GM12878 (cell line): ENCODE data around the gene RAN. TPM values are rescaled to one million over a fixed set of nuclear protein-coding genes. Genes with fewer than 3 reads are reported as not detected.

Source experiments
- ATAC-seq: fragments of 200-7000 bp; cut with Tn5 transposase; 3 replicates; pipeline ENCODE4 v1.9.1; 2020; ENCODE audit warnings: mild to moderate bottlenecking, moderate library complexity
- BruUV-seq: library from RNA; stranded (reverse); fragments of 400-500 nt; replicated peaks from 2 replicates; lab custom pipeline; 2021; lab: Mats Ljungman, UMichigan
- CTCF ChIA-PET: fragments of 300-600 bp; sonication (Branson Sonifier 250); formaldehyde crosslinking; extraction: SDS; loops from one replicate; lab custom pipeline; 2021; ENCODE audit warnings: inconsistent platforms; lab: Yijun Ruan, JAX
- POLR2A ChIA-PET: fragments of 350-600 bp; formaldehyde crosslinking; extraction: SDS; loops from one replicate; lab custom pipeline; 2021; ENCODE audit warnings: inconsistent platforms; lab: Charles Lee
- RAD21 ChIA-PET: fragments of 300-600 bp; sonication (Branson Sonifier 250); formaldehyde crosslinking; loops from one replicate; lab custom pipeline; 2023; ENCODE audit warnings: antibody characterized with exemption; ENCODE audit not compliant: unreplicated experiment; lab: Charles Lee
- SMC1A ChIA-PET: fragments of 300-600 bp; sonication (Branson Sonifier 250); formaldehyde crosslinking; loops from one replicate; lab custom pipeline; 2023; ENCODE audit not compliant: unreplicated experiment, uncharacterized antibody; lab: Charles Lee
- DNase-seq: peaks from one replicate; pipeline ENCODE4 v3.0.0-alpha.2; 2011; ENCODE audit warnings: low read depth, low spot score
- FAIRE-seq: peaks from 3 replicates; lab custom pipeline; 2011; peaks lifted over from hg19 to GRCh38; lab: Jason Lieb, UNC
- H2AFZ ChIP-seq: 2 replicates; pipeline ENCODE4 v1.6.0; 2011; ENCODE audit warnings: low read depth, low read length, control low read depth; ENCODE audit not compliant: control insufficient read depth
- H3K27ac ChIP-seq: 2 replicates; pipeline ENCODE4 v1.5.1; 2011; ENCODE audit warnings: control low read depth; ENCODE audit not compliant: control insufficient read depth, insufficient read depth
- H3K27me3 ChIP-seq, 2 experiments: replicated peaks in 1 of 2; 2 replicates each; pipeline versions ENCODE4 v1.6.0 to v1.6.1; 2011; ENCODE audit warnings: low read length in 1 of 2; ENCODE audit not compliant: control insufficient read depth in 2 of 2, insufficient read depth in 2 of 2
- H3K36me3 ChIP-seq, 2 experiments: 2 replicates each; pipeline ENCODE4 v1.5.1; 2011; ENCODE audit warnings: low read length in 1 of 2; ENCODE audit not compliant: control insufficient read depth in 2 of 2, insufficient read depth in 2 of 2
- H3K4me1 ChIP-seq: 2 replicates; pipeline ENCODE4 v1.6.1; 2011; ENCODE audit warnings: mild to moderate bottlenecking, low read length, moderate library complexity, mixed read lengths; ENCODE audit not compliant: control insufficient read depth, insufficient read depth
- H3K4me2 ChIP-seq: 2 replicates; pipeline ENCODE4 v1.6.0; 2011; ENCODE audit warnings: control low read depth; ENCODE audit not compliant: control insufficient read depth, insufficient read depth
- H3K4me3 ChIP-seq: fragments of 200-600 bp; sonication (generic); 2 replicates; pipeline ENCODE4 v1.5.1; 2016
- H3K79me2 ChIP-seq: 2 replicates; pipeline ENCODE4 v1.6.0; 2011; ENCODE audit warnings: low read length; ENCODE audit not compliant: control insufficient read depth, insufficient read depth
- H3K9ac ChIP-seq: 2 replicates; pipeline ENCODE4 v1.8.0; 2011; ENCODE audit warnings: low read length, control low read depth, mixed read lengths; ENCODE audit not compliant: control insufficient read depth, insufficient read depth
- H3K9me3 ChIP-seq: replicated peaks from 3 replicates; pipeline ENCODE4 v1.5.1; 2011; ENCODE audit warnings: mild to moderate bottlenecking, low read length; ENCODE audit not compliant: control insufficient read depth, insufficient read depth
- H4K20me1 ChIP-seq: 2 replicates; pipeline ENCODE4 v1.6.0; 2011; ENCODE audit not compliant: control insufficient read depth, insufficient read depth
- BCL3 ChIP-seq: IDR thresholded peaks from 2 replicates; pipeline ENCODE4 v1.6.1; 2011; ENCODE audit warnings: borderline replicate concordance, low read depth, mild to moderate bottlenecking, moderate library complexity, low read length; ENCODE audit not compliant: insufficient read depth, poor library complexity, severe bottlenecking
- CEBPB ChIP-seq, 2 experiments: fragments of 150-350 bp in 1 of 2; IDR thresholded peaks; 2 replicates each; pipeline ENCODE4 v1.6.1; 2012 to 2014; ENCODE audit warnings: low read depth in 2 of 2, low read length in 2 of 2, borderline replicate concordance in 1 of 2, inconsistent platforms in 1 of 2
- CREB1 ChIP-seq: IDR thresholded peaks from 2 replicates; pipeline ENCODE4 v1.6.1; 2012; ENCODE audit warnings: low read depth, mild to moderate bottlenecking, inconsistent platforms
- DPF2 ChIP-seq: fragments of 450-650 bp; IDR thresholded peaks from 2 replicates; pipeline ENCODE4 v1.6.1; 2017; ENCODE audit warnings: mild to moderate bottlenecking
- ESRRA ChIP-seq: IDR thresholded peaks from 2 replicates; pipeline ENCODE4 v1.6.1; 2012; ENCODE audit warnings: mild to moderate bottlenecking, low read length, improper control_type of control experiment
- FOS ChIP-seq: IDR thresholded peaks from 3 replicates; pipeline ENCODE4 v1.6.1; 2011; ENCODE audit warnings: borderline replicate concordance; ENCODE audit not compliant: insufficient read length; ENCODE audit errors: extremely low read depth
- GABPA ChIP-seq: IDR thresholded peaks from 2 replicates; pipeline ENCODE4 v1.6.1; 2014; ENCODE audit warnings: antibody characterized with exemption, low read depth, mild to moderate bottlenecking, inconsistent platforms
- HSF1 ChIP-seq: fragments of 150-350 bp; IDR thresholded peaks from 2 replicates; pipeline ENCODE4 v1.6.1; 2014; ENCODE audit warnings: mild to moderate bottlenecking, low read depth, low read length
- JUNB ChIP-seq: IDR thresholded peaks from 2 replicates; pipeline ENCODE4 v1.6.1; 2016; ENCODE audit warnings: antibody characterized with exemption, mild to moderate bottlenecking
- NFYB ChIP-seq: IDR thresholded peaks from 2 replicates; pipeline ENCODE4 v1.6.1; 2011; ENCODE audit warnings: low read depth, mild to moderate bottlenecking, low read length, improper control_type of control experiment, moderate library complexity; ENCODE audit not compliant: insufficient read depth
- RUNX3 ChIP-seq: IDR thresholded peaks from 2 replicates; pipeline ENCODE4 v1.6.1; 2012; ENCODE audit warnings: low read length, inconsistent platforms
- SREBF1 ChIP-seq: IDR thresholded peaks from 2 replicates; pipeline ENCODE4 v1.6.1; 2012; ENCODE audit warnings: mild to moderate bottlenecking, low read length
- SUZ12 ChIP-seq: fragments of 200-600 bp; sonication (generic); IDR thresholded peaks from one replicate; pipeline ENCODE4 v1.6.1; 2018; ENCODE audit warnings: antibody characterized with exemption, mild to moderate bottlenecking; ENCODE audit not compliant: unreplicated experiment
- USF2 ChIP-seq: IDR thresholded peaks from 2 replicates; pipeline ENCODE4 v1.6.1; 2011; ENCODE audit warnings: low read depth, low read length, improper control_type of control experiment, borderline replicate concordance
- ZNF384 ChIP-seq: IDR thresholded peaks from 2 replicates; pipeline ENCODE4 v1.6.1; 2012; ENCODE audit warnings: low read depth, mild to moderate bottlenecking, low read length, improper control_type of control experiment, borderline replicate concordance
- ZNF622 ChIP-seq: fragments of 450-650 bp; IDR thresholded peaks from 2 replicates; pipeline ENCODE4 v1.6.1; 2017; ENCODE audit warnings: mild to moderate bottlenecking, inconsistent platforms
- WGBS: methylation state at CpG from one replicate; pipeline ENCODE4 v1.1.6; 2016; ENCODE audit warnings: low lambda C conversion rate; ENCODE audit not compliant: insufficient replicate concordance, insufficient coverage; ENCODE audit errors: missing lambda C conversion rate; 5-methylcytosine and 5-hydroxymethylcytosine counted together
- in situ Hi-C: fragments of 300-500 bp; cut with MboI; formaldehyde crosslinking; loops from 9 replicates; pipeline ENCODE4 v1.14.3; 2018; ENCODE audit warnings: mixed read lengths
- intact Hi-C: fragments of 100-400 bp; cut with micrococcal nuclease; formaldehyde crosslinking; loops from one replicate; pipeline ENCODE4 v1.14.2; 2022; ENCODE audit not compliant: unreplicated experiment
- polyA plus RNA-seq, 11 experiments: library from polyadenylated mRNA; depleted of rRNA in 4 of 11; unstranded in 6 of 11; stranded (reverse) in 5 of 11; fragments of >200 nt; fragmentation: Nextera tagmentation in 4 of 11; fragmentation: Illumina TruSeq in 1 of 11; extraction: Ambion mirVana in 4 of 11; extraction: Trizol in 1 of 11; gene quantifications; 1 replicate in 1 of 11; 2 replicates in 10 of 11; pipeline versions ENCODE4 v1.2.1 to v1.2.3, GENCODE V29; 2011 to 2016; ENCODE audit warnings: inconsistent platforms in 2 of 11, missing spikeins in 2 of 11, low read depth in 1 of 11
- total RNA-seq, 4 experiments: library from RNA; depleted of rRNA in 3 of 4; stranded (reverse); fragments of >200 nt in 3 of 4; fragmentation: Illumina TruSeq in 1 of 4; extraction: Trizol in 1 of 4; gene quantifications; 2 replicates each; pipeline versions ENCODE4 v1.2.1 to v1.2.3, GENCODE V29; 2013 to 2021
- TF ChIP-seq, protein P1 (sequence below): fragments of 450-650 bp; formaldehyde crosslinking; IDR thresholded peaks from 2 replicates; pipeline ENCODE4 v1.4.0; 2022; ENCODE audit warnings: mild to moderate bottlenecking, moderate library complexity

RAN gene
- total and polyA plus RNA-seq, 10 of the 15 experiments (the other 5 are each of a cell fraction or from before 2014, with no cell fraction given): 1,598 to 3,769 (median 2,845) TPM

DNA sequence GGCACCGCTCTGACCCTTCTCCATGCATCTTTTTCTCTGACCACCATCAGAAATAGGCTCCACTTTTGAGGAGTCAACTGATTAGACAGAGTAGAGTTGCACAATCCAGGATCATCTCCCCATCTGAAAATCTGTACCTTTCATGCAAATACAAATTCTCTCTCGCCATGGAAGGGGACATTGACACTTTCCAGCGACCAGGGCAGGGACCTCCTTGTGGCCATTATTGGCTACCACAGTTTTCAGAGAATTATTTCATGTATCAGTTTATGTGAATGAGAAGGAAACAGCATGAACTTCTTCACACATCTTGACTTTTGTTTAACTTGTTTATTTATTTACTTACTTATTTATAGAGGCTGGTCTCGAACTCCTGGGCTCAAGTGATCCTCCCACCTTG is 13.8 kb upstream of the RAN start:
- H3K27me3 ChIP-seq: no peaks in the 10 kb centered on the region; a peak in 1 of 4 replicates
- no peaks in the 10 kb centered on the region for H3K36me3 ChIP-seq
- RAD21 ChIA-PET: no interaction called here
- no peak overlapping the region for H3K4me3 ChIP-seq
- no peaks in the 10 kb centered on the region for H4K20me1 ChIP-seq
- SMC1A ChIA-PET: no interaction called here
- H3K27ac ChIP-seq: no peak overlapping the region
- ATAC-seq (no peak), FAIRE-seq (no peak), DNase-seq (no peak)
- H3K9me3 ChIP-seq: peaks cover 2% of the 10 kb centered on the region; the same call in 1 of the 3 replicates
- no peak overlapping the region for H3K9ac ChIP-seq
- WGBS: 38% methylated on average over 4 of the region's 4 CpGs
- no peak overlapping the region for H3K4me2 ChIP-seq
- no peak overlapping the region for H2AFZ ChIP-seq
- no peaks in the 10 kb centered on the region for H3K79me2 ChIP-seq
- in situ Hi-C loops (no loop called here), intact Hi-C loops (no loop called here)
- no peaks in the 10 kb centered on the region for H3K4me1 ChIP-seq
- POLR2A ChIA-PET: no interaction called here
- CTCF ChIA-PET: no interaction called here
- BruUV-seq: no TSS peak
- TF ChIP-seq NFYB (no peak), ESRRA (no peak), GABPA (no peak), CEBPB (IDR thresholded peaks at IDR 0.05; ENCODE audit: borderline replicate concordance in 1 of 2, low read depth in 2 of 2, low read length in 2 of 2) (no peak), SREBF1 (no peak), ZNF622 (no peak), JUNB (no peak), SUZ12 (no peak), RUNX3 (no peak), USF2 (no peak), HSF1 (no peak), DPF2 (no peak), BCL3 (no peak), FOS (no peak), CREB1 (no peak), ZNF384 (no peak)
- TF ChIP-seq, protein P1, sequence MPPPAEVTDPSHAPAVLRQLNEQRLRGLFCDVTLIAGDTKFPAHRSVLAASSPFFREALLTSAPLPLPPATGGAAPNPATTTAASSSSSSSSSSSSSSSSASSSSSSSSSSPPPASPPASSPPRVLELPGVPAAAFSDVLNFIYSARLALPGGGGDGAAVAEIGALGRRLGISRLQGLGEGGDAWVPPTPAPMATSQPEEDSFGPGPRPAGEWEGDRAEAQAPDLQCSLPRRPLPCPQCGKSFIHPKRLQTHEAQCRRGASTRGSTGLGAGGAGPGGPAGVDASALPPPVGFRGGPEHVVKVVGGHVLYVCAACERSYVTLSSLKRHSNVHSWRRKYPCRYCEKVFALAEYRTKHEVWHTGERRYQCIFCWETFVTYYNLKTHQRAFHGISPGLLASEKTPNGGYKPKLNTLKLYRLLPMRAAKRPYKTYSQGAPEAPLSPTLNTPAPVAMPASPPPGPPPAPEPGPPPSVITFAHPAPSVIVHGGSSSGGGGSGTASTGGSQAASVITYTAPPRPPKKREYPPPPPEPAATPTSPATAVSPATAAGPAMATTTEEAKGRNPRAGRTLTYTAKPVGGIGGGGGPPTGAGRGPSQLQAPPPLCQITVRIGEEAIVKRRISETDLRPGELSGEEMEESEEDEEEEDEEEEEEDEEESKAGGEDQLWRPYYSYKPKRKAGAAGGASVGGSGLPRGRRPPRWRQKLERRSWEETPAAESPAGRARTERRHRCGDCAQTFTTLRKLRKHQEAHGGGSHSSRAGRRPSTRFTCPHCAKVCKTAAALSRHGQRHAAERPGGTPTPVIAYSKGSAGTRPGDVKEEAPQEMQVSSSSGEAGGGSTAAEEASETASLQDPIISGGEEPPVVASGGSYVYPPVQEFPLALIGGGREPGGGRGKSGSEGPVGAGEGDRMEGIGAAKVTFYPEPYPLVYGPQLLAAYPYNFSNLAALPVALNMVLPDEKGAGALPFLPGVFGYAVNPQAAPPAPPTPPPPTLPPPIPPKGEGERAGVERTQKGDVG (CRISPR knock-in tag): no peak
